T-helper 1 cell treated with Interleukin-12 subunit alpha and Interleukin-12 subunit beta and Interleukin-4 antibody, amounts not matched to agents 30 ng/mL and 1 ng/mL, for 36 hours (primary cell): Measurements from ENCODE around the gene TERF2IP. TPM values are rescaled to one million over a fixed set of nuclear protein-coding genes. Genes with fewer than 3 reads are reported as not detected.

ENCODE experiments used
- intact Hi-C: fragments of 100-400 bp; cut with micrococcal nuclease; formaldehyde crosslinking; loops from one replicate; pipeline ENCODE4 v1.15.1; 2024
- total RNA-seq: library from RNA; stranded (reverse); gene quantifications from 2 replicates; pipeline ENCODE4 v1.2.3, GENCODE V29; 2022

Gene TERF2IP, protein sequence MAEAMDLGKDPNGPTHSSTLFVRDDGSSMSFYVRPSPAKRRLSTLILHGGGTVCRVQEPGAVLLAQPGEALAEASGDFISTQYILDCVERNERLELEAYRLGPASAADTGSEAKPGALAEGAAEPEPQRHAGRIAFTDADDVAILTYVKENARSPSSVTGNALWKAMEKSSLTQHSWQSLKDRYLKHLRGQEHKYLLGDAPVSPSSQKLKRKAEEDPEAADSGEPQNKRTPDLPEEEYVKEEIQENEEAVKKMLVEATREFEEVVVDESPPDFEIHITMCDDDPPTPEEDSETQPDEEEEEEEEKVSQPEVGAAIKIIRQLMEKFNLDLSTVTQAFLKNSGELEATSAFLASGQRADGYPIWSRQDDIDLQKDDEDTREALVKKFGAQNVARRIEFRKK
- total RNA-seq: 80.7 and 83.0 TPM in 2 replicates

DNA sequence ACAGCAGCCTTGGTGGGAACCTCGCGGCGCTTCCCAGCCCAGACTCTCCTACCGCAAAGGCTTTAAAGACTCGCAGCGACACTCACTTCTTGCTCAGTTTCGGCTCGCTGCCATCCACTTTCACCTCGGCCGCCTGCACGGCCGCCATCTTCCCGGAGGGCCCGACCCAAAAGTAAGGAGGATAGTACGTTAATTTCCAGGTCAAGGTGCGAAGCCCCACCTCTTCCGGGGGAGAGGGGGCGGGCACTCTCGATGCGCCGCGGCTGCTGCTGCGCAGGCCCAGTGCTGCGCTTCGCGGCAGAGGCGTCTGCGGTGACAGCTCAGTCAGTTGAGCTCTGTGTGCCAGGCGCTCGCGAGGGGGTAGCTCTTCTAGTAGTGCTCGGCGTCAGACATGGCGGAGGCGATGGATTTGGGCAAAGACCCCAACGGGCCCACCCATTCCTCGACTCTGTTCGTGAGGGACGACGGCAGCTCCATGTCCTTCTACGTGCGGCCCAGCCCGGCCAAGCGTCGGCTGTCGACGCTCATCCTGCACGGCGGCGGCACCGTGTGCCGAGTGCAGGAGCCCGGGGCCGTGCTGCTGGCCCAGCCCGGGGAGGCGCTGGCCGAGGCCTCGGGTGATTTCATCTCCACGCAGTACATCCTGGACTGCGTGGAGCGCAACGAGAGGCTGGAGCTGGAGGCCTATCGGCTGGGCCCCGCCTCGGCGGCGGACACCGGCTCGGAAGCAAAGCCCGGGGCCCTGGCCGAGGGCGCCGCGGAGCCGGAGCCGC is at the start of gene TERF2IP, which contains the start of gene KARS1:
Gene TERF2IP (plus strand): TSS at position 282 of the 773 bp plus-strand sequence. CDS start 110 bp downstream, at position 392.
Gene KARS1 (minus strand): TSS at position 174 of the 773 bp plus-strand sequence. CDS start 26 bp downstream, at position 148.
- intact Hi-C loops: loop anchor here (1.0 to 10.0 kb wide), 18 partner anchors 19 to 1565 kb away; partner anchors contain the start of genes ADAT1, CFDP1, GABARAPL2 and GLG1

GRCh38 chr16:75599452-75600277 is 47.9 kb upstream of the TERF2IP start:
- intact Hi-C loops: no loop called here

DNA sequence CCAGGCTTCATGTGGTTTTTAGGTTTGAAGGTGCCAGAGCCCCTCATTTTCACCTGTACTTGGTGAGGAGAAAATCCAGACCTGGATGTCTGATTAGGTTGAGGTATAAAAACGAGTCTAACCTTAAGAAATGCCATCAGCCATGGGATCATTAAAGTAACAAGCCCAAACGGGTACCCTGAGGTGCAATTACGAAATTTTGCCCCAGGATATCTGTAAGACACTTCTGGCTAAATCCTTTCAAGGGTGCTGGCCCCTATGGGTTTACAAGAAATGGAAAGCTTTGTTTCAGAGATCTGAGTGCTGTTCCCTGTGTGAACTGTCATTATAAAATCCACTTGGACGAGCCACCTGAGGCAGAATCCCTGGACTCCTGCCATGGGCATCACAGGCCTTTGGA is 44.3 kb upstream of the TERF2IP start:
- intact Hi-C loops: no loop called here

- intact Hi-C loops: no loop called here
These were observed 41.1 kb upstream of the TERF2IP start for GRCh38 chr16:75606507-75606906.

- intact Hi-C loops: no loop called here
These were observed 33.3 kb upstream of the TERF2IP start for GRCh38 chr16:75614066-75614897.

GRCh38 chr16:75615619-75616018 is 32.0 kb upstream of the TERF2IP start:
- intact Hi-C loops: no loop called here

DNA sequence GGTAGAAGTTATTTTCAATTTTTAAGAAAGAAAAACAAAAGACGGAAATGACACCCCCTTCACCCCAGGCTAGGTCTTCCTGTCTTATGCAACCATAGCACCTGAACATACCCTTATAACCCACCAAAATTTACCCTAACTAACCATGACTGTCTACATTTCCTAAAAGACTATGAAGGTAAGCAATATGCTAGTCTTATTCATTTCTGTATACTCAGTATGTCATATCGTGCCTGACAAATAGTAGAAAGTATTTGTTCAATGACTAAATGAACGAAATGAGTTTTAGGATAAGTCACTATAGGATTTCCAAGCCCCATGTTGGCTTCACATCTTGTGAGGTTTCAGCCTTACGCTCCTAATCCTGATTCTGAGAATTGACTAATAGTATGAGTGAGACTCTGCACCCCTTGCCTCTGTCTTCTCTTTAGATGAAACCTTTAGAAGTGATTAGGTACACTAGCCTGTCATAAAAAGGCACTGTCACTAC is 31.0 kb upstream of the TERF2IP start:
- intact Hi-C loops: no loop called here

- intact Hi-C loops: no loop called here
These were observed 30.5 kb upstream of the TERF2IP start for GRCh38 chr16:75617121-75617520.

DNA sequence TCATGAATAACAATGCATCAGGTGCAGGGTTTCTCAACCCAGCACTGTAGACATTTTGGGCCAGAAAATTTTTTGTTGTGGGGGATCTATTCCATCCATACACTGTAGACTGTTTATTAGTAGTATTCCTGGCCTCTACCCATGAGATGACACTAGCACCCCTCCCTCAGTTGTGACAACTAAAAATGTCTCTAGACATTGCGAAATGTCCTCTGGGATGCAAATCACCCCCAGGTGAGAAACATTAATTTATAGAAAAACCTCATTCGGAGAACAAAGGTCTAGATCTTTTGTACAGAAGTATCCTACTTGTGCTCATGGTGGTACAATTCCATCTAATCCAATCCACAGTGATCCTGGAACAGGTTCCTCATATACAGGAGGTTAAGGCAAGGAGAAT is 28.8 kb upstream of the TERF2IP start:
- intact Hi-C loops: no loop called here

GRCh38 chr16:75620326-75621169 is 27.0 kb upstream of the TERF2IP start:
- intact Hi-C loops: loop anchor here (1.0 kb wide), 1 partner anchor 99 kb away; no protein-coding TSS in a partner anchor

GRCh38 chr16:75621170-75621477 is 26.4 kb upstream of the TERF2IP start:
- intact Hi-C loops: loop anchor here (1.0 kb wide), 1 partner anchor 100 kb away; no protein-coding TSS in a partner anchor

- intact Hi-C loops: loop anchor here (1.0 to 2.0 kb wide), 13 partner anchors 24 to 1567 kb away; partner anchors contain the start of genes CFDP1, GABARAPL2, GLG1 and KARS1
These were observed 24.6 kb upstream of the TERF2IP start, which contains the start of gene ADAT1 for GRCh38 chr16:75622761-75623605. TSS of gene ADAT1 (minus strand) at chr16:75623281. CDS start at chr16:75620799, 2,482 bp downstream.

- intact Hi-C loops: no loop called here
These were observed 22.6 kb upstream of the TERF2IP start for GRCh38 chr16:75624921-75625334.

- intact Hi-C loops: no loop called here
These were observed 20.8 kb upstream of the TERF2IP start for GRCh38 chr16:75626806-75627205.

DNA sequence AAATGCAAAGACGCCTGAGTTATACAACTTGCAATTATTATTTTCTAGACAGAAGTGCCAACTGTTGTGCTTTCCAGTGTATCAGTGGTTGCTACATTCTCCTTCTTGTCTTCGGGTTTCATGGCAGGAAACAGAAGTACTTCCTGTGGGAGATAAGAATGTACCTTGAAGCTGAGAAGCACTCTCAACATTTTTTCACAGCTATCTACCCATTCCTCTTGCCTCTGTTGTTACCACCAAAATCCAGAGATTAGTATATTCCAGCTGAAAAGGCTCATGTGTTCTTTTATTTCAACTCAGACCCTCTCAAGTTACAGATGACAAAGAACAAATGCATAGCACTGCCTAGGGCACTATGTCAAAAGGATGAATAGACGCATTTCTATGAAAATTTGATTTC is 19.7 kb upstream of the TERF2IP start:
- intact Hi-C loops: loop anchor here (1.0 kb wide), 1 partner anchor 19 kb away; the partner anchor contains the start of genes KARS1 and TERF2IP

DNA sequence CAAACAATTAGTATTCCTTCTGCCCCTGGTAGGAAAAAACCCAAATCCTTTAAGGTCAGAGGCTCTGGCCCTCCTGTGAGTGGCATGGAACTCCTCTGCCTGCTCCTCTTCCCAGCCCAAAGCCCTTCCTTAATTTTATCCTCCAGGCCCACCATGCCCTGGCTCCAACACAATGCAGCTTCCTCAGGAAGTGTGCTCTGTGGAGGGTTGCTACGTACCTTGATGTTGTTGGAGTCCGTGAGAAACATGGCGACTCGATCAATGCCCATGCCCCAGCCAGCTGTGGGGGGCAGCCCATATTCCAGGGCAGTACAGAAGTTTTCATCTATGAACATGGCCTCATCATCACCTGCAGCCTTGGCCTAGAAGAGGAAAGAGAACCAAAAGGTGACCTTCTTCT is 19.2 kb upstream of the TERF2IP start:
- intact Hi-C loops: loop anchor here (1.0 kb wide), 1 partner anchor 19 kb away; the partner anchor contains the start of genes KARS1 and TERF2IP

GRCh38 chr16:75629132-75629531 is 18.4 kb upstream of the TERF2IP start:
- intact Hi-C loops: no loop called here

- intact Hi-C loops: no loop called here
These were observed 17.5 kb upstream of the TERF2IP start for GRCh38 chr16:75630052-75630451.
